Measurements from ENCODE around the gene JAM2. TPM values are rescaled to one million over a fixed set of nuclear protein-coding genes. Genes with fewer than 3 reads are reported as not detected.

The JAM2 gene
- total and polyA plus RNA-seq, 10 of the 15 experiments (the other 5 are each of a cell fraction or from before 2014, with no cell fraction given): 2.1 to 30.4 (median 8.6) TPM

GRCh38 chr21:25639551-25640201 lies 618 bp downstream of the JAM2 start:
- FAIRE-seq (no peak), ATAC-seq (peak; percentile 88), DNase-seq (ENCODE audit: low read depth, low spot score) (no peak)
- H3K4me3 ChIP-seq: peak overlapping the region; percentile 77
- peak overlapping the region; percentile 74 for H2AFZ ChIP-seq (ENCODE audit: control insufficient read depth, low read depth, low read length)
- intact Hi-C loops (cut with micrococcal nuclease; ENCODE audit: unreplicated experiment) (loop anchor here (2.0 kb wide), 1 partner anchor 31 kb away; no protein-coding TSS in a partner anchor), in situ Hi-C loops (cut with MboI) (no loop called here)
- POLR2A ChIA-PET: no interaction called here
- 1% methylated on average over 36 of the region's 40 CpGs for WGBS (ENCODE audit: insufficient coverage, insufficient replicate concordance, low lambda C conversion rate, missing lambda C conversion rate)
- no peaks in the 10 kb centered on the region for H4K20me1 ChIP-seq (ENCODE audit: control insufficient read depth, insufficient read depth)
- RAD21 ChIA-PET (ENCODE audit: unreplicated experiment): interaction anchor here (0.6 to 1.5 kb wide), 5 partner anchors 32 to 1085 kb away, joined by 3 to 9 read pairs (median 3); partner anchors contain the start of genes ATP5PF, GABPA and MRPL39
- H3K27ac ChIP-seq (ENCODE audit: control insufficient read depth, insufficient read depth): peak overlapping the region; percentile 46
- H3K4me1 ChIP-seq (ENCODE audit: control insufficient read depth, insufficient read depth, low read length): peaks cover 13% of the 10 kb centered on the region; the same call in 1 of the 2 replicates
- no peaks in the 10 kb centered on the region; the same call in 2 of the 3 replicates for H3K9me3 ChIP-seq (replicated peaks; ENCODE audit: control insufficient read depth, insufficient read depth, low read length)
- CTCF ChIA-PET: interaction anchor here (0.9 to 3.1 kb wide), 2 partner anchors 32 to 69 kb away, joined by 3 to 36 read pairs; partner anchors contain the start of gene MRPL39
- no peaks in the 10 kb centered on the region for H3K36me3 ChIP-seq (ENCODE audit: control insufficient read depth in 2 of 2, insufficient read depth in 2 of 2, low read length in 1 of 2)
- BruUV-seq (replicated peaks): no TSS peak
- SMC1A ChIA-PET (ENCODE audit: uncharacterized antibody, unreplicated experiment): interaction anchor here (1.1 to 2.1 kb wide), 3 partner anchors 12 to 67 kb away, joined by 3 to 7 read pairs (median 4); no protein-coding TSS in a partner anchor
- no peaks in the 10 kb centered on the region; a peak in 1 of 4 replicates for H3K27me3 ChIP-seq (replicated peaks in 1 of 2; ENCODE audit: control insufficient read depth in 2 of 2, insufficient read depth in 2 of 2, low read length in 1 of 2)
- H3K9ac ChIP-seq (ENCODE audit: control insufficient read depth, insufficient read depth, low read length): peak overlapping the region; percentile 69
- no peaks in the 10 kb centered on the region; the same call in 1 of the 2 replicates for H3K79me2 ChIP-seq (ENCODE audit: control insufficient read depth, insufficient read depth, low read length)
- peak overlapping the region; percentile 83 for H3K4me2 ChIP-seq (ENCODE audit: control insufficient read depth, insufficient read depth)
- TF ChIP-seq DPF2 (IDR thresholded peaks at IDR 0.05) (no peak), PAX8 (IDR thresholded peaks at IDR 0.05) (no peak), SIN3A (IDR thresholded peaks at IDR 0.05; ENCODE audit: low read depth, low read length) (0 out of 2 replicates have a peak, but pooled peaks have one; percentile 14), YY1 (IDR thresholded peaks at IDR 0.05; ENCODE audit: low read depth, low read length) (peak; percentile 85), ZNF384 (IDR thresholded peaks at IDR 0.05; ENCODE audit: borderline replicate concordance, low read depth, low read length) (no peak), NR2F1 (conservative IDR thresholded peaks at IDR 0.05) (peak; percentile 68), GATAD2B (conservative IDR thresholded peaks at IDR 0.05; ENCODE audit: low read depth) (peak; percentile 55; the same call in 1 of the 2 replicates), FOS (IDR thresholded peaks at IDR 0.05; ENCODE audit: borderline replicate concordance, extremely low read depth, insufficient read length) (no peak), MXI1 (IDR thresholded peaks at IDR 0.05; ENCODE audit: low read depth, low read length) (0 out of 2 replicates have a peak, but pooled peaks have one; percentile 1), SMAD1 (IDR thresholded peaks at IDR 0.05; ENCODE audit: low read depth, partially characterized antibody) (no peak), KAT2A (conservative IDR thresholded peaks at IDR 0.05; ENCODE audit: control insufficient read depth, low read depth, low read length) (no peak), TARDBP (IDR thresholded peaks at IDR 0.05; ENCODE audit: borderline replicate concordance) (0 out of 2 replicates have a peak, but pooled peaks have one; percentile 45), RCOR1 (conservative IDR thresholded peaks at IDR 0.05; ENCODE audit: low read depth, low read length) (no peak), CEBPZ (IDR thresholded peaks at IDR 0.05; ENCODE audit: low read depth, low read length) (no peak), RAD21 (IDR thresholded peaks at IDR 0.05; ENCODE audit: insufficient read depth, low read depth, low read length) (peak; percentile 25; the same call in 1 of the 2 replicates), SMARCA5 (IDR thresholded peaks at IDR 0.05) (peak; percentile 79; the same call in 1 of the 2 replicates), SMC3 (IDR thresholded peaks at IDR 0.05; ENCODE audit: borderline replicate concordance, low read length) (peak; percentile 37; the same call in 1 of the 2 replicates), CTCF (IDR thresholded peaks at IDR 0.05 in 2 of 3, conservative IDR thresholded peaks at IDR 0.05 in 1 of 3; ENCODE audit: control insufficient read depth in 2 of 3, extremely low read depth in 1 of 3, insufficient read depth in 1 of 3, low read depth in 3 of 3, low read length in 3 of 3) (peak; percentile 40 to 60 (median 58))
